HUES64 (cell line): ENCODE data around the gene DEFB118. TPM values are rescaled to one million over a fixed set of nuclear protein-coding genes. Genes with fewer than 3 reads are reported as not detected.
"Not testable (repeated sequence)": the region's sequence is repeated elsewhere in the genome, so short reads cannot be mapped to it uniquely, and the experiment has no call there.

Experiments
- H3K27ac ChIP-seq: 2 replicates; pipeline ENCODE4 v1.7.0; 2013; ENCODE audit warnings: low read depth, low read length, inconsistent platforms
- H3K27me3 ChIP-seq: 2 replicates; pipeline ENCODE4 v1.6.1; 2013; ENCODE audit warnings: mild to moderate bottlenecking, low read length; ENCODE audit not compliant: insufficient read depth
- H3K36me3 ChIP-seq: 2 replicates; pipeline ENCODE4 v1.6.1; 2013; ENCODE audit warnings: mild to moderate bottlenecking, low read length; ENCODE audit not compliant: insufficient read depth
- H3K4me1 ChIP-seq: 2 replicates; pipeline ENCODE4 v1.6.1; 2013; ENCODE audit warnings: mild to moderate bottlenecking, low read length, moderate library complexity; ENCODE audit not compliant: insufficient read depth
- H3K4me3 ChIP-seq: 2 replicates; pipeline ENCODE4 v1.5.1; 2013; ENCODE audit warnings: mild to moderate bottlenecking, low read length, moderate library complexity
- H3K9ac ChIP-seq: 2 replicates; pipeline ENCODE4 v1.6.1; 2013; ENCODE audit warnings: mild to moderate bottlenecking, low read depth, low read length
- H3K9me3 ChIP-seq: 2 replicates; pipeline ENCODE4 v1.6.1; 2013; ENCODE audit warnings: low read depth, low read length; ENCODE audit not compliant: insufficient read depth
- WGBS: fragments of 150-250, 120-280 bp; methylation state at CpG from one replicate; pipeline ENCODE4 v1.1.7; 2013; ENCODE audit warnings: missing lambda C conversion rate; 5-methylcytosine and 5-hydroxymethylcytosine counted together
- polyA plus RNA-seq, 2 experiments: library from polyadenylated mRNA; stranded (reverse); fragments of 50-300 nt; gene quantifications; one replicate each; pipeline ENCODE4 v1.2.3, GENCODE V29; 2013

Gene DEFB118, protein sequence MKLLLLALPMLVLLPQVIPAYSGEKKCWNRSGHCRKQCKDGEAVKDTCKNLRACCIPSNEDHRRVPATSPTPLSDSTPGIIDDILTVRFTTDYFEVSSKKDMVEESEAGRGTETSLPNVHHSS
- polyA plus RNA-seq (2013, experiment 1 of 2) = not detected
- not detected for polyA plus RNA-seq (2013, experiment 2 of 2)

DNA sequence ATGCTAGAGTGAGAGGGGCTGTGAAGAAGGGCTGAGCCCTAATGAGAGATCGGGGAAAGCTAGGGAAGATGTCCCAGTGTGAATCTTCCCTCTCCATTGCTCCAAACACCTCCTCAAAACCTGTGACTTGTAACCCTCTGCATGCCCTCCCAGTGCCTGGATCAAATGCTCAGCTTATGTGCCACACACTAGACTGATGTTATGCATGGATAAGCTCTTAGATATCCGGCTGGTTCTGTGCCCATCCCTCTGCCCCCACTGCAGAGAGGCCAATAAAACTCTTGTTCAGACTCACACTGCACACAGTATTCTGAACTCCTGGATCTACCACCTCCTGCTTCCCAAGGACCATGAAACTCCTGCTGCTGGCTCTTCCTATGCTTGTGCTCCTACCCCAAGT is at the start of gene DEFB118:
Gene DEFB118 (plus strand): TSS at position 301 of the 400 bp plus-strand sequence. CDS start 50 bp downstream, at position 351.
- H3K9me3 ChIP-seq = peaks cover 90% of the 10 kb centered on the region
- H3K27me3 ChIP-seq = no peaks in the 10 kb centered on the region
- H3K4me1 ChIP-seq = no peaks in the 10 kb centered on the region
- H3K4me3 ChIP-seq = no peak within 1 kb of the TSS
- H3K9ac ChIP-seq = no peak within 1 kb of the TSS
- WGBS = 77% methylated on average over 2 of the region's 2 CpGs
- no peaks in the 10 kb centered on the region for H3K36me3 ChIP-seq
- H3K27ac ChIP-seq = no peak within 1 kb of the TSS

GRCh38 chr20:31322504-31322903 is 45.9 kb upstream of the DEFB118 start:
- Histone ChIP-seq H3K9me3 (peaks cover 92% of the 10 kb centered on the region), H3K4me3 (no peak overlapping the region), H3K9ac (no peak overlapping the region), H3K27me3 (no peaks in the 10 kb centered on the region), H3K36me3 (no peaks in the 10 kb centered on the region), H3K4me1 (no peaks in the 10 kb centered on the region), H3K27ac (no peak overlapping the region)
- 57% methylated on average over 3 of the region's 3 CpGs for WGBS

DNA sequence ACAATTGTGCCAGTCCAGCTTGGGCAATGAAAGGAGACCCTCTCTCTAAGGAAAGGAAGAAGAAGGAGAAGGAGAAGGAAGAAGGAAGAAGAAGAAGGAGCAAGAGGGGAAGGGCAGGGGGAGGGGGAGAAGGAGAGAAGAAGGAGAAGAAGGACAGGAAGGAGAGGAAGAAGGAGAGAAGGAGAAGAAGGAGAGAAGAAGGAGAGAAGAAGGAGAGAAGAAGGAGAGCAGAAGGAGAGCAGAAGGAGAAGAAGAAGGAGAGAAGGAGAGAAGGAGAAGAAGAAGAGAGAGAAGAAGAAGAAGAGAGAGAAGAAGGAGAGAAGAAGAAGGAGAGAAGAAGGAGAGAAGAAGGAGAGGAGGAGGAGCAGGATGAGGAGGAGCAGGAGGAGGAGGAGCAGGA is 37.5 kb upstream of the DEFB118 start:
- Histone ChIP-seq H3K9ac (no peak overlapping the region), H3K9me3 (peaks cover 60% of the 10 kb centered on the region)

GRCh38 chr20:31341470-31341869 is 26.9 kb upstream of the DEFB118 start:
- Histone ChIP-seq H3K4me1 (no peaks in the 10 kb centered on the region), H3K36me3 (no peaks in the 10 kb centered on the region), H3K9me3 (peaks cover 72% of the 10 kb centered on the region), H3K4me3 (no peak overlapping the region), H3K27me3 (no peaks in the 10 kb centered on the region), H3K27ac (no peak overlapping the region), H3K9ac (no peak overlapping the region)

More for the DNA sequence above, 37.5 kb upstream of the DEFB118 start:
- Histone ChIP-seq H3K4me3 (no peak overlapping the region), H3K4me1 (no peaks in the 10 kb centered on the region), H3K27me3 (no peaks in the 10 kb centered on the region), H3K27ac (no peak overlapping the region), H3K36me3 (no peaks in the 10 kb centered on the region)

DNA sequence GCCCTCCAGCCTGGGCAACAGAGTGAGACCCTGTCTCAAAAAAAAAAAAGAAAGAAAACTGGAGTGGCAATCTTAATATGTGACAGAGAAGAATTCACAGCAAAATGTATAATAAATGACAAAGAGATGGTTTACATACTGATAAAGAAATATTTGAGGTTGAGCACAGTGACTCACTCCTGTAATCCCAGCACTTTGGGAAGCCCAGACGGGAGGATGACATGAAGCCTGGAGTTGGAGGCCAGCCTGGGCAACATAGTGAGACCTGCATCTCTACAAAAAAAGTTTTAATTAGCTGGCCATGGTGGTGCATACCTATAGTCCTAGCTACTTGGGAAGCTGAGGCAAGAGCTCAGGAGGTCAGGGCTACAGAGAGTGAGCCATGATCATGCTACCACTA is 12.4 kb upstream of the DEFB118 start:
- H3K9me3 ChIP-seq = peaks cover 88% of the 10 kb centered on the region
- 59% methylated on average over 1 of the region's 1 CpG for WGBS

GRCh38 chr20:31363295-31363694 is 5.1 kb upstream of the DEFB118 start:
- Histone ChIP-seq H3K27me3 (no peaks in the 10 kb centered on the region), H3K4me3 (no peak overlapping the region), H3K4me1 (no peaks in the 10 kb centered on the region), H3K36me3 (no peaks in the 10 kb centered on the region), H3K9me3 (peaks cover 87% of the 10 kb centered on the region), H3K27ac (no peak overlapping the region), H3K9ac (no peak overlapping the region)
- WGBS = 90% methylated on average over 2 of the region's 4 CpGs

More for the DNA sequence above, 12.4 kb upstream of the DEFB118 start:
- Histone ChIP-seq H3K36me3 (no peaks in the 10 kb centered on the region), H3K9ac (no peak overlapping the region), H3K4me3 (no peak overlapping the region), H3K4me1 (no peaks in the 10 kb centered on the region), H3K27ac (no peak overlapping the region), H3K27me3 (no peaks in the 10 kb centered on the region)

- WGBS = 61% methylated on average over 5 of the region's 5 CpGs
Observed at GRCh38 chr20:31364272-31364671, 4.1 kb upstream of the DEFB118 start.

DNA sequence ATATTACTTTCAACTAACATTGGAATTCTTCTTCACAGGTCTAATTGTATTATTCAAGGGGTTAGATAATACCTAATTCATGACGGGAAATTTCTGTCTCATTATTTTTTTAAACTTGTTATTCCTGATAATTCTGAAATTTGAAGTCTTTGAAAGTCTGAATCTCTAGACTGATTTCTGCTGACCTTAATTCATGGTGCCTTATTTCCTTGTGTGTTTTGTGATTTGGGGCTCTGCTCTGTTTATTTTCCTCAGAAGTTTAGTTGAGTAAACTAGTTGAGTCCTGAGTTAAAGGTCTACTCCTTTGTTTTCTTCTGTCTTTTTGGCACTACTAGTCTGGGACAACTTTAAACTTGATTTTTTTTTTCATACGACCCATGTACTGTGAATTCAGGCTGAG is 5.9 kb downstream of the DEFB118 start:
- Histone ChIP-seq H3K27ac (no peak overlapping the region), H3K4me3 (no peak overlapping the region), H3K4me1 (no peaks in the 10 kb centered on the region), H3K9me3 (peaks cover 89% of the 10 kb centered on the region), H3K36me3 (no peaks in the 10 kb centered on the region), H3K9ac (no peak overlapping the region), H3K27me3 (no peaks in the 10 kb centered on the region)
- 92% methylated on average over 2 of the region's 2 CpGs for WGBS

More at GRCh38 chr20:31364272-31364671, 4.1 kb upstream of the DEFB118 start:
- H3K4me1 ChIP-seq, H3K36me3 ChIP-seq, H3K27me3 ChIP-seq, H3K4me3 ChIP-seq, H3K27ac ChIP-seq, H3K9ac ChIP-seq: not testable (repeated sequence)
- peaks cover 87% of the 10 kb centered on the region for H3K9me3 ChIP-seq

GRCh38 chr20:31390490-31390889 is 22.1 kb downstream of the DEFB118 start, which contains the start of gene DEFB119:
TSS of gene DEFB119 (minus strand) at chr20:31390590. CDS start at chr20:31390483, 107 bp downstream.
- H3K4me1 ChIP-seq = no peaks in the 10 kb centered on the region
- H3K9me3 ChIP-seq = peaks cover 90% of the 10 kb centered on the region
- H3K36me3 ChIP-seq = no peaks in the 10 kb centered on the region
- no peak within 1 kb of the TSS for H3K4me3 ChIP-seq
- no peak within 1 kb of the TSS for H3K27ac ChIP-seq
- WGBS = 61% methylated on average over 1 of the region's 1 CpG
- no peak within 1 kb of the TSS for H3K9ac ChIP-seq
- no peaks in the 10 kb centered on the region for H3K27me3 ChIP-seq

DNA sequence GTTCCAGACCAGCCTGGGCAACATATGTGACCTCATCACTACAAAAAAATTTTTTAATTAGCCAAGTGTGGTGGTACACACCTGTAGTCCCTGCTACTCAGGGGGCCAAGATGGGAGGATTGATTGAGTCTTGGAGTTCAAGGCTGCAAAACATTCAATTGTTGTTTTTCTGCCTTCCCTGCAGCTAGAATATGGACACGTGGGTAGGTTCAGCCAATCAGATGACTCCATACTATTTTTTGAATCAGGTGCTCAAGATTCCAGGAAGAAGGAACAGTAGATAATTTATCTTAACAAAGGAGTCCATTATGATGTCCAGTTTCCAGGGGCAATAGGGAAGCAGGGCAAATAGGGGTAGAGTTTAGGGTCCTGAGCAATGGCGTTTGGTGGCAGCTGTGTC is 24.4 kb downstream of the DEFB118 start:
- Histone ChIP-seq H3K27ac (no peak overlapping the region), H3K36me3 (no peaks in the 10 kb centered on the region), H3K9ac (no peak overlapping the region), H3K4me3 (no peak overlapping the region), H3K9me3 (peaks cover 83% of the 10 kb centered on the region), H3K27me3 (no peaks in the 10 kb centered on the region), H3K4me1 (no peaks in the 10 kb centered on the region)
- WGBS = 55% methylated on average over 2 of the region's 2 CpGs

DNA sequence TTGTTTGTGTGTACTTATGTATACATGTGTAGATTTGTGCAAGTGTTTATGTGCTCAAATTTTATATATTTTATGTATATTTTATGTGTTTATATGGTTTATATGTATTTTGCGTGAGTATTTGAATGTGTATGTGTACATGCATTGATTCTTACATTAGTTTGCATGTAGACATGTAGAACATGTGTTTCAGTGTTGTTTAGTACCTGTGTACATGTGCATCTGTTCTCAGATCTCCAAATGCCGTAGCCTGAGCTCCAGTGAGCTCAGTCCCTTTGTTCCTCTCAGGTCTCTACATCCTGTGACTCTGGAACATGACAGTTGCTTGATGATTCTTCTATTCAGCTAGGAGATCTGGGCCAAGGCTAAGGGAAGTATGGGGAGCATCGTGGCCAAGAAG is 26.5 kb downstream of the DEFB118 start:
- no peaks in the 10 kb centered on the region for H3K27me3 ChIP-seq
- H3K27ac ChIP-seq = no peak overlapping the region
- no peak overlapping the region for H3K4me3 ChIP-seq
- H3K9me3 ChIP-seq = peaks cover 79% of the 10 kb centered on the region
- no peaks in the 10 kb centered on the region for H3K4me1 ChIP-seq
- H3K36me3 ChIP-seq = no peaks in the 10 kb centered on the region
- WGBS = 35% methylated on average over 3 of the region's 3 CpGs
- H3K9ac ChIP-seq = no peak overlapping the region

DNA sequence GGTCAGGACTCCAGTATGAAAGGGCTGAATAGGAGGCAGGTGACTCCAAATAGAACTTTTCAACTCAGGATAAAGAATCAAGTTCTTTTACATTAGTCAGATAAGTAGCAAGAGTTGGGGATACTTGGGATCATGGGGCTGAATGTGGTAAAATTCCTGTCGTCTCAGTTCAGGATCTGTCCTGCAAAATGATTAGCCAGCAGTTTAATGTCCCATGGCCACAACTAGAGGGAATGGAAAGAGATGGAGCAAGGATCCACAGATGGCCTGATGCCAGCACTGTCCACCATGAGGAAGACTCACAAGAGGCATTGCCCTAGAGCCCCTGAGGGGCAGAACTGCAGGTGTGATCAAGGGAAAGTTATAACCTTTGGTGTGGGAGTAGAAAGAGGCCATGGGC is 35.5 kb downstream of the DEFB118 start:
- 50% methylated on average over 1 of the region's 1 CpG for WGBS
- Histone ChIP-seq H3K27ac (no peak overlapping the region), H3K36me3 (no peaks in the 10 kb centered on the region), H3K9ac (no peak overlapping the region), H3K9me3 (peaks cover 94% of the 10 kb centered on the region), H3K4me3 (no peak overlapping the region), H3K27me3 (no peaks in the 10 kb centered on the region), H3K4me1 (no peaks in the 10 kb centered on the region)
